Heart left ventricle (tissue), 13 donors: ENCODE measurements around the gene IFITM1.
"Not testable (repeated sequence)": the region's sequence is repeated elsewhere in the genome, so short reads cannot be mapped to it uniquely, and the experiment has no call there.

Experiments
- CTCF ChIP-seq, 12 donors: fragments of 200-600 bp; sonication (generic) in 4 of 12; IDR thresholded peaks; one replicate each; pipeline versions ENCODE4 v1.5.0 to v1.8.0; 2018 to 2022; ENCODE audit warnings: antibody characterized with exemption in 12 of 12, mild to moderate bottlenecking in 5 of 12
- POLR2A ChIP-seq, 2 donors: fragments of 450-650 bp; IDR thresholded peaks; one replicate each; pipeline ENCODE4 v1.6.1; 2017; ENCODE audit warnings: antibody characterized with exemption in 2 of 2, mild to moderate bottlenecking in 2 of 2, moderate library complexity in 2 of 2
- donor health status: ischemic (EF 13 %, LVEDD 7.1; RV severe dilation, severe dysfunction).
- donor health status: DM: no; HTN: yes; CAD: no.
- donor health status: DM: no; HTN: no; CAD: no.
- donor health status: ischemic (EF 25% LVEDD 6.9; RV normal size, moderate dysfunction).
- donor health status: ischemic (EF 25% LVEDD 5.7; RV mildly dilated, moderate dysfunction).
- donor health status: ischemic (EF 35%, LVEDD 5.7; RV mildly dilated, moderate dysfunction).
- donor health status: nonischemic (EF 11% LVEDD 7.7; RV severe dilation, severe dysfunction).
- donor health status: DM: yes; HTN: yes; CAD: no.
- donor health status: PGD.
- donor health status: ischemic (EF 29% LVEDD 5.4; RV normal size, mild dysfunction).
- donor health status: nonischemic (EF 23%, LVEDD 6.1; RV moderate dilation, normal function).

GRCh38 chr11:328516-329100 lies 14.8 kb downstream of the IFITM1 start:
- TF ChIP-seq POLR2A, CTCF (IDR thresholded peaks at IDR 0.05): not testable (repeated sequence)
